ENCODE measurements around the gene RAB29. TPM values are rescaled to one million over a fixed set of nuclear protein-coding genes. Genes with fewer than 3 reads are reported as not detected.

The RAB29 gene
- total RNA-seq, 6 experiments from 2014 or later: 16.4 to 26.8 (median 21.2) TPM

- intact Hi-C loops (cut with DNase I): no loop called here
- Histone ChIP-seq H3K36me3 (no peaks in the 10 kb centered on the region), H3K27ac (peak overlapping the region in 1 of 3 donors; percentile 27), H3K9me3 (no peaks in the 10 kb centered on the region), H3K4me1 (peaks cover 0 to 7% (median 0%) of the 10 kb centered on the region in 4 donors), H3K4me3 (no peak overlapping the region), H3K27me3 (no peaks in the 10 kb centered on the region)
- TF ChIP-seq POLR2A (IDR thresholded peaks at IDR 0.05) (no peak), CTCF (IDR thresholded peaks at IDR 0.05) (no peak)
- DNase-seq: no peak
- WGBS (ENCODE audit: insufficient coverage, low coverage, low lambda C conversion rate, missing lambda C conversion rate): 61% methylated on average over 4 of the region's 4 CpGs
- ATAC-seq: peak in 3 of 4 donors; percentile 17 to 35 (median 33)
Observed at GRCh38 chr1:205782627-205783432, 7.5 kb upstream of the RAB29 start.

- DNase-seq (no peak), ATAC-seq (no peak)
- H3K27ac ChIP-seq: no peak overlapping the region
- no peaks in the 10 kb centered on the region for H3K36me3 ChIP-seq
- intact Hi-C loops (cut with DNase I): no loop called here
- H3K4me1 ChIP-seq: peaks cover 0 to 7% (median 0%) of the 10 kb centered on the region in 4 donors
- H3K4me3 ChIP-seq: no peak overlapping the region
- no peaks in the 10 kb centered on the region for H3K27me3 ChIP-seq
- WGBS (ENCODE audit: insufficient coverage, low coverage, low lambda C conversion rate, missing lambda C conversion rate): 82% methylated on average over 5 of the region's 5 CpGs
- TF ChIP-seq POLR2A (IDR thresholded peaks at IDR 0.05) (no peak), CTCF (IDR thresholded peaks at IDR 0.05) (no peak)
- no peaks in the 10 kb centered on the region for H3K9me3 ChIP-seq
Observed at GRCh38 chr1:205780335-205780734, 5.1 kb upstream of the RAB29 start.

GRCh38 chr1:205777994-205778393 lies 2.7 kb upstream of the RAB29 start:
- Histone ChIP-seq H3K27ac (no peak overlapping the region), H3K4me3 (no peak overlapping the region), H3K27me3 (no peaks in the 10 kb centered on the region), H3K36me3 (no peaks in the 10 kb centered on the region), H3K4me1 (no peaks in the 10 kb centered on the region), H3K9me3 (no peaks in the 10 kb centered on the region)
- WGBS (ENCODE audit: insufficient coverage, low coverage, low lambda C conversion rate, missing lambda C conversion rate): 71% methylated on average over 2 of the region's 2 CpGs
- no peak for TF ChIP-seq POLR2A (IDR thresholded peaks at IDR 0.05)
- TF ChIP-seq CTCF (IDR thresholded peaks at IDR 0.05): no peak
- no peak for ATAC-seq
- DNase-seq: no peak
- intact Hi-C loops (cut with DNase I): no loop called here

GRCh38 chr1:205775717-205776056 lies 405 bp upstream of the RAB29 start:
- Histone ChIP-seq H3K4me3 (peak overlapping the region; percentile 62 to 80 (median 77)), H3K4me1 (no peaks in the 10 kb centered on the region), H3K27ac (peak overlapping the region in 1 of 3 donors; percentile 54), H3K36me3 (no peaks in the 10 kb centered on the region), H3K9me3 (no peaks in the 10 kb centered on the region), H3K27me3 (no peaks in the 10 kb centered on the region)
- intact Hi-C loops (cut with DNase I): no loop called here
- DNase-seq: no peak
- ATAC-seq: peak in 1 of 4 donors; percentile 19
- no peak for TF ChIP-seq POLR2A (IDR thresholded peaks at IDR 0.05)
- no peak for TF ChIP-seq CTCF (IDR thresholded peaks at IDR 0.05)
